Epithelial cell of proximal tubule (primary cell): ENCODE measurements around the gene SEC63. TPM values are rescaled to one million over a fixed set of nuclear protein-coding genes. Genes with fewer than 3 reads are reported as not detected.

ENCODE experiments used
- DNase-seq: peaks from one replicate; pipeline ENCODE4 v3.0.0-alpha.2; 2011; ENCODE audit warnings: low read depth
- H3K4me3 ChIP-seq: 2 replicates; pipeline ENCODE4 v1.5.1; 2011; ENCODE audit warnings: low read depth, mild to moderate bottlenecking, low read length
- total RNA-seq: library from RNA; depleted of rRNA; stranded (reverse); fragments of >200 nt; gene quantifications from 2 replicates; pipeline ENCODE4 v1.2.3, GENCODE V29; 2015
- TF ChIP-seq, protein P1 (sequence below): conservative IDR thresholded peaks from 2 replicates; pipeline ENCODE4 v1.5.1; 2012; ENCODE audit warnings: low read depth, mild to moderate bottlenecking, low read length

SEC63 gene
- total RNA-seq, 1 donor from 2014 or later: 5.4 TPM

DNA sequence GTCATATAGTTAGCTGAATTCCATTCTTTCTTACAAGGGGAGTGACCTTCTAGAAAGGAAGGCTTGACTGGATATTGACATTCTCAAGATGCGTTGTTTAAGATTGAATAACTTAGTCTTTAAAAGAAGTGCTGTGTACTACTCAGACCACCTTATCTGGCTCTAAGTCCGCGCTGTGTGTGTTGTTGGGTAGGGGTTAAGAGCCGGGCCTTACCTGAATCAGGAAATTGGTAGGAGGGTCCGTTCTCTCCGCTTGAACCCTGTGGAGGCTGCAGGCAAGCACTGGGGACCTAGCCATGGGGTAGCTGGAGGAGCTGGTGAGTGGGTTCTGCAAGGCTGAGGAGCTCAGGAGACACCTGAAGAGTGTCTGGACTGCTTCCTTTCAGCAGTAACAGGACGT is 124.9 kb downstream of the SEC63 start:
- TF ChIP-seq, protein P1, sequence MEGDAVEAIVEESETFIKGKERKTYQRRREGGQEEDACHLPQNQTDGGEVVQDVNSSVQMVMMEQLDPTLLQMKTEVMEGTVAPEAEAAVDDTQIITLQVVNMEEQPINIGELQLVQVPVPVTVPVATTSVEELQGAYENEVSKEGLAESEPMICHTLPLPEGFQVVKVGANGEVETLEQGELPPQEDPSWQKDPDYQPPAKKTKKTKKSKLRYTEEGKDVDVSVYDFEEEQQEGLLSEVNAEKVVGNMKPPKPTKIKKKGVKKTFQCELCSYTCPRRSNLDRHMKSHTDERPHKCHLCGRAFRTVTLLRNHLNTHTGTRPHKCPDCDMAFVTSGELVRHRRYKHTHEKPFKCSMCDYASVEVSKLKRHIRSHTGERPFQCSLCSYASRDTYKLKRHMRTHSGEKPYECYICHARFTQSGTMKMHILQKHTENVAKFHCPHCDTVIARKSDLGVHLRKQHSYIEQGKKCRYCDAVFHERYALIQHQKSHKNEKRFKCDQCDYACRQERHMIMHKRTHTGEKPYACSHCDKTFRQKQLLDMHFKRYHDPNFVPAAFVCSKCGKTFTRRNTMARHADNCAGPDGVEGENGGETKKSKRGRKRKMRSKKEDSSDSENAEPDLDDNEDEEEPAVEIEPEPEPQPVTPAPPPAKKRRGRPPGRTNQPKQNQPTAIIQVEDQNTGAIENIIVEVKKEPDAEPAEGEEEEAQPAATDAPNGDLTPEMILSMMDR: no peak
- DNase-seq: no peak
- H3K4me3 ChIP-seq: no peak overlapping the region

GRCh38 chr6:107832151-107833056 is 125.6 kb downstream of the SEC63 start:
- TF ChIP-seq, protein P1: no peak
- H3K4me3 ChIP-seq: no peak overlapping the region
- no peak for DNase-seq

DNA sequence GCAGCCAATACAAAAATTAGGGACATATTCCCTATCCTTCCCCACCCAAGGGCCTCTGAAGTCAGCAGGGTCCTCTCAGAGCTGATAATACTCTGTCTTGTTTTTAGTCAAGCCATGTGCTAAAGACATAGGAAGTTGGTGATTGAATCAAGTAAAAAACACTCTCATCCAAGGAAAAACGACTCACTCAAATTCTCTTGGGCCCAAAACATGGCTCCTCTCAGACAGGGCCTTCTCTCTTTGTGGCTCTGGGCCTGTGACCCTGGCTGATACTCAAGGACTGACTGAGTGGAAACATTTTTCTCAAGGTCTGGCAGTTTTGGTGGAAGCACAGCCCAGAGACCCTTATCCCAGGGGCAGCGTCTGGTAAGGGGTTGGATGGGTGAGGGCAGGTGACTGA is 127.9 kb downstream of the SEC63 start:
- H3K4me3 ChIP-seq: no peak overlapping the region
- DNase-seq: no peak
- TF ChIP-seq, protein P1: no peak

DNA sequence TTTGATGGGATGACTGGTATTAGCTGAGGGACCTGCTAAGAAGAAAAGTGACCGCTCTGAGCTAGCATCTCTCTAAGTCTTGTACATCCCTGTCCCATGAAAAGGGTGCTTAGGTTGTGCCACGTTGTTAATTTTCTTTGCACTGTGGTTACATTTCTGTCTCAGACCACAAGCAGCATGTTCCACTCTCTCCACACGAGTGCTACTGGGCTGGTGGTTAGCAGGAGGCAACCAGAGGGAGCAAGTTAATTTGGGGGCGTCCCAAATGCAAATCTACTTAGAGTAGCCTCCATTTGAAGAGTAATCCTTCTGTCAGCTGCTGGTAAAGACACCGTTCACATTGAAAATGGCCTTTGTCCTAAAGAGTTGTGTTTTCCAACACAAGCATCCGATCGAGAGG is 130.5 kb downstream of the SEC63 start:
- no peak overlapping the region for H3K4me3 ChIP-seq
- DNase-seq: no peak
- TF ChIP-seq, protein P1: no peak

GRCh38 chr6:107823047-107823557 is 134.9 kb downstream of the SEC63 start:
- DNase-seq: no peak
- TF ChIP-seq, protein P1: no peak
- H3K4me3 ChIP-seq: no peak overlapping the region

GRCh38 chr6:107822176-107823046 is 135.6 kb downstream of the SEC63 start:
- DNase-seq: no peak
- TF ChIP-seq, protein P1: no peak
- peak overlapping the region; percentile 13 for H3K4me3 ChIP-seq
